Peyer's patch (tissue), 4 donors: ENCODE data around the gene ZFYVE26. TPM values are rescaled to one million over a fixed set of nuclear protein-coding genes. Genes with fewer than 3 reads are reported as not detected.
"Not testable (repeated sequence)": the region's sequence is repeated elsewhere in the genome, so short reads cannot be mapped to it uniquely, and the experiment has no call there.

Source experiments
- DNase-seq, 3 donors: peaks; one replicate each; pipeline ENCODE4 v3.0.0-alpha.2; 2017 to 2019
- H3K27ac ChIP-seq, 4 donors: fragments of 200-600 bp; sonication (generic); one replicate each; pipeline ENCODE4 v1.5.1; 2016 to 2019
- H3K27me3 ChIP-seq, 2 donors: fragments of 200-600 bp; sonication (generic); one replicate each; pipeline ENCODE4 v1.5.1; 2019
- H3K36me3 ChIP-seq, 3 donors: fragments of 200-600 bp; sonication (generic); one replicate each; pipeline ENCODE4 v1.5.1; 2016 to 2019
- H3K4me1 ChIP-seq, 4 donors: fragments of 200-600 bp; sonication (generic); one replicate each; pipeline ENCODE4 v1.5.1; 2016 to 2019
- H3K4me3 ChIP-seq, 4 donors: fragments of 200-600 bp; sonication (generic); 1 replicate in 3 of 4; 2 replicates in 1 of 4; pipeline ENCODE4 v1.5.1; 2016 to 2019; ENCODE audit warnings: mild to moderate bottlenecking in 1 of 4
- H3K9me3 ChIP-seq, 4 donors: fragments of 200-600 bp; sonication (generic); one replicate each; pipeline ENCODE4 v1.5.1; 2016 to 2019; ENCODE audit warnings: mild to moderate bottlenecking in 1 of 4
- CTCF ChIP-seq, 6 experiments: fragments of 450-650 bp in 4 of 6; fragments of 200-600 bp in 2 of 6; sonication (generic) in 1 of 6; IDR thresholded peaks; one replicate each; pipeline ENCODE4 v1.5.1; 2017 to 2019; ENCODE audit warnings: antibody characterized with exemption in 6 of 6, mild to moderate bottlenecking in 3 of 6, moderate library complexity in 1 of 6
- POLR2A ChIP-seq, 2 donors: fragments of 450-650 bp; IDR thresholded peaks; one replicate each; pipeline ENCODE4 v1.5.1; 2017; ENCODE audit warnings: antibody characterized with exemption in 2 of 2, mild to moderate bottlenecking in 2 of 2, moderate library complexity in 2 of 2
- total RNA-seq, 4 donors: library from RNA; depleted of rRNA; stranded (reverse); fragments of >200 nt; gene quantifications; one replicate each; pipeline ENCODE4 v1.1.0, GENCODE V29; 2016

ZFYVE26 gene
- total RNA-seq, 4 donors from 2014 or later, result 27.5 to 48.7 (median 42.6) TPM

- Histone ChIP-seq H3K4me1 (no peaks in the 10 kb centered on the region), H3K9me3 (no peaks in the 10 kb centered on the region), H3K27me3 (no peaks in the 10 kb centered on the region), H3K36me3 (no peaks in the 10 kb centered on the region), H3K4me3 (no peak overlapping the region), H3K27ac (no peak overlapping the region)
- TF ChIP-seq POLR2A (IDR thresholded peaks at IDR 0.05) (no peak), CTCF (IDR thresholded peaks at IDR 0.05) (no peak)
- no peak for DNase-seq
Observed at GRCh38 chr14:67717048-67717447, 99.3 kb downstream of the ZFYVE26 start.

- no peak for TF ChIP-seq POLR2A (IDR thresholded peaks at IDR 0.05)
- TF ChIP-seq CTCF (IDR thresholded peaks at IDR 0.05), result no peak
- no peaks in the 10 kb centered on the region for H3K4me1 ChIP-seq
- H3K36me3 ChIP-seq, result no peaks in the 10 kb centered on the region
- no peak overlapping the region for H3K4me3 ChIP-seq
- H3K27ac ChIP-seq, result no peak overlapping the region
- H3K9me3 ChIP-seq, result peaks cover 0 to 8% (median 0%) of the 10 kb centered on the region in 4 donors
- DNase-seq, result no peak
- H3K27me3 ChIP-seq, result no peaks in the 10 kb centered on the region
Observed at GRCh38 chr14:67710209-67710608, 106.2 kb downstream of the ZFYVE26 start.

GRCh38 chr14:67709796-67710195, 106.6 kb downstream of the ZFYVE26 start:
- DNase-seq, H3K27me3 ChIP-seq, H3K36me3 ChIP-seq, H3K9me3 ChIP-seq, H3K4me1 ChIP-seq, H3K4me3 ChIP-seq, H3K27ac ChIP-seq: not testable (repeated sequence)

- H3K4me3 ChIP-seq, H3K4me1 ChIP-seq, H3K9me3 ChIP-seq, DNase-seq, H3K27me3 ChIP-seq, H3K36me3 ChIP-seq, H3K27ac ChIP-seq: not testable (repeated sequence)
Observed at GRCh38 chr14:67709346-67709745, 107.0 kb downstream of the ZFYVE26 start.

GRCh38 chr14:67705211-67705610, 111.2 kb downstream of the ZFYVE26 start:
- TF ChIP-seq CTCF (IDR thresholded peaks at IDR 0.05), result no peak
- no peak for TF ChIP-seq POLR2A (IDR thresholded peaks at IDR 0.05)
- Histone ChIP-seq H3K27me3 (no peaks in the 10 kb centered on the region), H3K4me1 (no peaks in the 10 kb centered on the region), H3K9me3 (peaks cover 0 to 7% (median 0%) of the 10 kb centered on the region in 4 donors), H3K36me3 (no peaks in the 10 kb centered on the region), H3K27ac (no peak overlapping the region), H3K4me3 (no peak overlapping the region)
- no peak for DNase-seq

- peak in 1 of 3 donors; percentile 59 for DNase-seq
- H3K9me3 ChIP-seq, result peaks cover 0 to under 1% (median 0%) of the 10 kb centered on the region in 4 donors
- no peaks in the 10 kb centered on the region for H3K36me3 ChIP-seq
- no peak overlapping the region for H3K4me3 ChIP-seq
- TF ChIP-seq POLR2A (IDR thresholded peaks at IDR 0.05) (no peak), CTCF (IDR thresholded peaks at IDR 0.05) (peak; percentile 24 to 86 (median 76))
- H3K27me3 ChIP-seq, result no peaks in the 10 kb centered on the region
- no peaks in the 10 kb centered on the region for H3K4me1 ChIP-seq
- H3K27ac ChIP-seq, result no peak overlapping the region
Observed at GRCh38 chr14:67704484-67705089, 111.8 kb downstream of the ZFYVE26 start.

- Histone ChIP-seq H3K4me1 (no peaks in the 10 kb centered on the region), H3K36me3 (no peaks in the 10 kb centered on the region), H3K9me3 (no peaks in the 10 kb centered on the region), H3K4me3 (no peak overlapping the region), H3K27ac (no peak overlapping the region), H3K27me3 (no peaks in the 10 kb centered on the region)
- TF ChIP-seq CTCF (IDR thresholded peaks at IDR 0.05) (no peak), POLR2A (IDR thresholded peaks at IDR 0.05) (no peak)
- no peak for DNase-seq
Observed at GRCh38 chr14:67703997-67704396, 112.4 kb downstream of the ZFYVE26 start.

- not testable (repeated sequence) for H3K27ac ChIP-seq, H3K27me3 ChIP-seq, DNase-seq, H3K9me3 ChIP-seq, H3K4me1 ChIP-seq, H3K4me3 ChIP-seq, H3K36me3 ChIP-seq
Observed at GRCh38 chr14:67701492-67701891, 114.9 kb downstream of the ZFYVE26 start, which contains the start of gene RDH12. Gene RDH12 (plus strand): TSS chr14:67701886. CDS start chr14:67722643, 20,757 bp downstream.
